Measurements from ENCODE around the gene BNC2.

BNC2 gene

DNA sequence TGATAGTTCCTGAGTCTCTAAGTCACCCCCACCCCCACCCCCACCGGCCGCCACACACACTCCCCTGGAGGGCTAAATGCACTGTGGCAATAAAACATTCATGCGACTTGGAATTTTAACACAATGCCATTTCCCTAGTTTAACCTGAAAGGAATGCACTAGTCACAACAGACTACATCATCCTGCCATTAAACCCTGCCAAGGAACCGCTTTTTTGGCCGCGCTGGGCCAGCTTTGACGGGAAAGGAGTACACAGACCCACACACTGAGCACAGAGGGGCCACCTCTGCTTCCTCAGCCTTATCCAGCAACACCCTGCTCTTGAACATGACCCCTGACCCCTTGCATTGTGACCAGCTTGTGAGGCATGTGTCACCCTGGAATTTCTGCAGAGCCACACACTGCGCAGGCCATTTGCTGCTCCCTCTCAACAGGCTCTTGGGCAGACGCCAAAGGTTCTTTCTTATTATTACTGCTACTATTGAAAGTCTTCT lies 165.3 kb downstream of the BNC2 start:
- DNase-seq, result no peak

- no peak for DNase-seq
These were observed 166.1 kb downstream of the BNC2 start for GRCh38 chr9:16704116-16705110.

GRCh38 chr9:16701347-16701746 lies 169.1 kb downstream of the BNC2 start:
- no peak for DNase-seq

- no peak for DNase-seq
These were observed 176.9 kb downstream of the BNC2 start for GRCh38 chr9:16693616-16694015.

DNA sequence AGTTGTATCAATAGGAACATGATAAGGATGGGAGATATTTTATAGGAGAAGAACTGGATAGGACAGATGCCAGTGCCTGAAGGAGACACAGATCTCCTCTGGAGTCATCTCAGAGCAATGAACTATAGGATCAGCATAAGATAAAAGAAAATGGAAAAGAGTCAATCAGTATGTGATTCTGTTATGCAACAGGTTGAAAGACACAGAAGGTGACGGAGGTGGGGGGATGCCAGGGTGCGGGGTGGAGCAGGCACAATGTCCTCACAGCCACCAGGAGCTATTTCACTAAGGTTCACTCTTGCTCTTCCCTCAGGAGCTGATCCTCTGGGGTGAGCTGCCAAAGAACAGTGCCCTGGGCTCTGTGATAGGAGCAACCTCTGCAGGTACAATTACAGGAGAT lies 179.8 kb downstream of the BNC2 start:
- no peak for DNase-seq

- DNase-seq, result no peak
These were observed 180.3 kb downstream of the BNC2 start for GRCh38 chr9:16690205-16690604.

GRCh38 chr9:16689351-16689938 lies 181.0 kb downstream of the BNC2 start:
- DNase-seq, result peak; percentile 18

- DNase-seq, result no peak
These were observed 181.7 kb downstream of the BNC2 start for GRCh38 chr9:16688814-16689213.

DNA sequence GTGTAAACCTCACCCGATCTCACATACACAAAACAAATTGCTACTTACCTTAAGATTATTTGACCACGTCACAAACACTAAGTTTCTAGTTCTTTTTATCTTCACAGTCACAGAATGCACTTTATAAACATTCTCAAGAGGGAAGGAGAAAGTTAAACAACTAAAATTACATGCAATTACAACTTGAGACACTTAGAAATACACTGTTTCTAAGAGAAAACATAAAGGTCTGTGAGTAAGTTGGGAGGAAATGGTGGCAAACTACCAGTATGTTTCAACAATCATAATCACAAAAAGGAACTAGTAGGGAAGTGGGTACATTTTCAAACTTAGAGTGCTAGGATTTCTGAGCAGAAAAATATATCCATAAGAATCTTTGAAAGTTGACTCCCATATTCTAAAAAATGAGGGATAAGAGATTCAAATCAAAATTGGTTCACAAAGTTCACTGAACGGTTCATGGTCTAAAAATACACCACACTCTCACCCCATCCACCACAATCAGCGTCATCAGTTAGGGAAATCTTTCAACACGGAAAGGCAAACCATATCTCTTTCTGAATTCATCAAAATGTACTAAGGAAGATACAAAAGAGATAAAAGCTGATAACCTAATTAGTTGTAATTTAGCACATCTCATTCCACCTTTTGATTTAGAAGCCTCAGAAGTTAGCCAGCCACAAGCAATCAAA lies 182.6 kb downstream of the BNC2 start:
- DNase-seq, result no peak

DNA sequence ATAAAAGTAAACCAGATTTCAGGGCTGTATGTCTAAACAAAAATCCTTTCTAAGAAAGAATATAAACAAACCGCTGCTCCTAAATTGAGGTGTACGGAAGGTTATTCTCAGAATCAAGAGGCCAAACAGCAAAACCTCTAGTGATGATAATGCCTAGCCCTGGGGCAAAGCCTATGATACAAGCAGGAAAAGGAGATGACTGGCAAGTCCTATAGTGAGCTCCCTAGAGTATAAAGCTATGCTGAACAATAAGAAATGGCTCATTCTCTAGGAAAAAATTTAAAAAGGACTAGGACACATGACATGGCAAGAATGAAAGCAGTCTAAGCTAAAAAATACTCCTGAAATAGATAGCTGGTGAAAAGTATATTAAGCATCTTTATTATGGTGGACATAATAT lies 187.1 kb downstream of the BNC2 start:
- no peak for DNase-seq

DNA sequence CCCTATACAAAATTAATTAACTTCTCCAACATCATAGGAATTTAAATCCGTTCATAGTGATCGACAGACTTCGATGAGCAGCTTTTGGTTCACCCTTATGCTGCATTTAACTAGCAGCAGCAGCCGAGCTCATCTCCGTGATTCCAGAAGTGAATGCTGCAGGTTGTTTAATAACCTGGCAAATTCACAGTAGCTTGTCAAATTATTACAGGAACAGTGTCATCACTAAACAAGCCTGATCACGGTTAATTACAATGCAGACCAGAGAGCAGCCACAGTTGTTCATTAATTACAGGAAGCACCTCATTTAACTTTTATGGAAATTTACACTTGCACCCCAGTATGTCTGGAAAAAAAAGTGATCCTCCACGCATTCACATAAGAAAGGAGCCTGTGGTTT lies 188.2 kb downstream of the BNC2 start:
- no peak for DNase-seq

DNA sequence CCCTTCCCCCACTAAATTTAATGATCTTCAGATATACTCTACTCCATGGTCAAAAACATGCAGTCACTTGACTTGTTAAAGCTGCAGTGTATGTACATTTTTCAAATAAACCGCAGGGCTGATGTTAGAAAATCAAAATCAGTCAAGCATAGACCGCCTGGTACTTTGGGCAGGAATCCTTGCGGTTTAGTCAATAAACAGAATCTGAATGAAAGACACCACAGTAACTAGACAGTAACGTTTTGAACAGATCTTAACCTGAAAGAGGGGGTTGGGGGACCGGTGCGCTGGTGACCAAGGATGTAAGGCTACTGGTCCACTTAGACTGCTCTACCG lies 188.8 kb downstream of the BNC2 start:
- no peak for DNase-seq

DNA sequence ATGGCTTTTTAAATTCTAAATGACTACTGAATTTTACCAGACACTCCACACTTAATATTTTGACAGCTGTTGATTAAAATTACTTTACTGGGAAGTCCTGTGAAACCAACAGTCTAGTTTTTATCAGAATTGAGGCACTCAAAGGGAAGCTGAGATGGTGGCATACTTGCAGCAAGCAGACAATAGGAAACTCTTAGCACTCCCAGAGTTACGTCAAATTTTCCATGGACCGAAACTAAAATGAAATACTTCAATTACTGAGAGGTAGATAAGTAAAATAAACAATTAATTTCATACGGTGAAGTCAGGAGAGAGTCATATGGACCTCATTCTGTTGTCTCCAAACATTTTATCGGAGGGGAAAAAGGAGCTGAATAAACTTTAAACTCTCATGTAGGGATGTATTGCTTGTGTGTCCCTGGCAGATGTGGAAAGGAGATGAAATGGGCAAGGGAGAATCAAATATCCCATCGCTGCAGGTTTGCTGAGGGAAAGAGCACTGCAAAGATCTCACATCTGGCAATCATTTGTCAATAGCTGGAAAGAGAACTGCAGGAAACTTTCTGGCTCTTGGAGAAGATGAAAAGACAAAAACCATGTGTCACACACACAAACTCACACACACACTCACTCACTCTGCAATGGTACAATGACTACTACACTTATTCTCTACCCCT lies 189.4 kb downstream of the BNC2 start:
- no peak for DNase-seq

- DNase-seq, result no peak
These were observed 189.9 kb downstream of the BNC2 start for GRCh38 chr9:16680541-16680940.

- DNase-seq, result no peak
These were observed 191.1 kb downstream of the BNC2 start for GRCh38 chr9:16679327-16679821.

DNA sequence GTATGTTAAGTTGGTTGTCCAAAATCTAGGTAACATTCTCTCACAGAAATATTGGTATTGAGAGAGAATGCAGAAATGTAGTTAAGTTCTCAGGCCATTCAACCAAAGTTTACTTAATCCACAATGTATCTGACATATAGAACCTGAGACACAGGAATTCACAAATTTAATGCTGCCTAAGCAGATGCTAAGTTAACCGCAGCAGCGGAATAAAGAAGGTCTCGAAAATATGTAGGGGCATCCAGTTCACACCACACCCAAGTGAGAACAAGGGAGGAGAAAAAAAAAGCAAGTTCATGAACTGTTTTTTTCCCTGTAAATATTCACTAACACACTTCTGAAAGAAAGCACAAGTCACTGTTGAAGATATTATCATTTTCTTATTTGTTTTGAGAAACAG lies 194.0 kb downstream of the BNC2 start:
- DNase-seq, result no peak

DNA sequence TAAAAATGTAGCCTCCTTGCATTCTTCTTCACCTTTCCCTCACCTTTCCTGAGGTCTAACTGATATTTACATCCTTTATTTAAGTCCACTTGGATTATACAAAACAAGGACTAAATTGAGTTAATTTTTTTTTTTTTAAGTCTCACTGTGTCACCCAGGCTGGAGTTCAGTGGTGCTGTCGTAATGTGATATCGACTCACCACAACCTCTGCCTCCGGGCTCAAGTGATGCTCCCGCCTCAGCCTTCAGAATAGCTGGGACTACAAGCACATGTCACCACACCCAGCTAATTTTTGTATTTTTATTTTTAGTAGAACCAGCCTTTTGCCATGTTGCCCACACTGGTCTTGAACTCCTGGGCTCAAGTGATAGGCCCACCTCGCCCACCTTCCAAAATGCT lies 195.3 kb downstream of the BNC2 start:
- no peak for DNase-seq

DNA sequence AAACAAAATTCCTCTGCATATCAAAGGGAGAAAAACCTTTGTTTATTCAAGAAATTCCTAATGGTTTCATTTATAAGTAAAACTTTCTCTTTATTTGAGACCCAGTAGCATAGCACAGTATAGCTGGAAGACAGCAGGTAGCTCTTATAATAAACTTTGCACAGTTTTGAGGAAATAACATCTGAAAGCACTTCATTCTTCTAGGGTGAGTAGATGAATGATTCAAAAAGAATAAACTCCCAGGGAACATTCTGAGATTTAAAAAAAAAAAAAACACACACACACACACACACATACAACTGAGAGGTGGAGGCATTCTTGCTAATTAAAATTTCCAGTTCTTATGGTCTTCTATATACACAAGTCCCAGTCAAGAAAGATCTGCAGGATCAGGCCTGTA lies 197.3 kb downstream of the BNC2 start:
- DNase-seq, result no peak

GRCh38 chr9:16672501-16672900 lies 198.0 kb downstream of the BNC2 start:
- no peak for DNase-seq

DNA sequence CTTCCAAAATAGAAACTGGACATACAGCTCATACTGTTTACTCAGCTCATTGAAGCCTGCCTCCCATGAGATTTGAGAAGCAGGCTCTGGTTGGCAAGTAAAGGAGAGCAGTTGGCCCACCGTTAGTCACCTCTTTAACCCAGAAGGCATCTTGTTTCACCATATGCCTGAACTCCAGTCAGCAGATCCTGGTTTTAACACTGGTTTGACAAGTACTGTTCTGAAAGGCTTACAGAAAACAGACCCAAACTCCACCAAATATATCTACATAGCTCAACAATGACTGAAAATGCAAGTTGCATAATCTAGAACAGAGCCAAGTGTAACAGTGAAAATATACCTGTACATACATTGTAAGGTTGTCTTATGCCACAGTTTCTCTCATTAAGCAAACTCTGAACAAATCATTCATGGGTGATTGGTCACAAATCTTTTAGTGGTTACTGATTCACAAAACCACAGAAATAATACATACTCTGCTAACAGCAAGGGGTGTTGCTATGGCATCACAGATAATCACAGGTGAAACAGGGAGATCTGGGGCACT lies 198.8 kb downstream of the BNC2 start:
- DNase-seq, result no peak

DNA sequence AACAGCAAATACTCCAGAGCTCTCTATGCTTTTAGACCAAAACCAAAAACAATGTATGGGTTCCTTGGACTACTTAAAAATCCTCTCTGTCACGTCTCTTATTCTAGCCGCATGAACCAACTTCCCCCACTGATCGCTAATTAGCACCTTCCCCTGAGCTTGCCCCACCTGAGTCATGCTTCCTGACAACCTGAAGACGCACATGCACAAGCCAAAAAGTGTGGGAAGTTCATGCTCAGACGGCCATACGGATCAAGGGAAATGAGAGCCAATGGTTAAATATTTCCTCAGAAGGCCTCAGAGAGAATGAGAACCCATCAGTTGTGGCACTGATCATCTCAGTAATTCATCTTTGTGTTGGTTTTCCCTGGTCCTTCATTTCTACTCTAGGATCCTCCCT lies 199.7 kb downstream of the BNC2 start:
- DNase-seq, result no peak

DNA sequence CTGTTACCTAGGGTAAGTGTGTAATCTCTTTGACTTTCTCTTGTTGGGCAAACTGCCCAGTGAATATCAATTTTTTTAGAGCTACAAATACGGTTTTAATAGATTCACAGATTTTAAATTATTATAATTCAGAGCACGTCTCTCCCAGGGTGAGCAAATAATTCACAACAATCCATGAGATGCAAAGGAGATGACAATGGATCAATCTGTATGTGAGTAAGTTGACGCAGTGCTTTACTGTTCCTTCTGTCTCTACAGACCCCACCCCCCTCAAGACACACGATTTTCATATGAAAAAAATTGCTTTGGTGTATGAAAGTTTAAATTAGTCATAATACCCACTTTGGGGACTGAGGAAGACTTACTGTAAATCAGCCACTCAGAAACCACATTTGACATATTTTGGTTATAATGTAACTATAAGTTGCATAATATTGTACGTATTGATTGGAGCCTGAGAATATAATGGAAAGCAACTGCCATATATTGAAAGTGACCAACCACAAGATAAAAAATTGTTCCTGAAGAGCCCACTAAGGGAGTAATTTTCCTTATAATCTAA lies 201.7 kb downstream of the BNC2 start:
- no peak for DNase-seq

Data from DMS79 treated with DMSO at 0.1 percent for 48 hours (cell line).